ENCODE measurements around the gene CMC2. TPM values are rescaled to one million over a fixed set of nuclear protein-coding genes. Genes with fewer than 3 reads are reported as not detected.

Gene CMC2
- total RNA-seq, 1 donor from 2014 or later = 136 TPM

DNA sequence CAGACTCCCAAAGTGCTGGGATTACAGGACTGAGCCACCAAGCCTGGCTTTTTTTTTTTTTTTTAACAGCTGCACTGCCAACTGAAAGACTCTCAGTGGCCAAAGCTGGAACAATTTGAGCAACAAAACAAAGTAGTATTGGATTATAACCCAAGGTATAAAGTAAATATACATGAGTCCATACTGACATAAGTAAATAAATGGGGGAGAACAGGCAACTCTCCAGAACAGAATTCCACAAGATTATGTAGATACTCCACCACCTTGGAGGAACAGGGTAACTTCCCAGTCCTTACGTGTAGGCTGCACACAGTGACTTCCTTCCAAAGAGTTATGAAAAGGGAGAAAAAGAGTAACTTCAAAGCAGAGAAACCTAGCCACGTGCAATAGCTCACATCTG, 15.7 kb downstream of the CMC2 start:
- intact Hi-C loops (cut with micrococcal nuclease) = no loop called here
- peaks cover 28% of the 10 kb centered on the region for H3K4me1 ChIP-seq
- no peaks in the 10 kb centered on the region for H3K36me3 ChIP-seq
- TF ChIP-seq, protein P1, sequence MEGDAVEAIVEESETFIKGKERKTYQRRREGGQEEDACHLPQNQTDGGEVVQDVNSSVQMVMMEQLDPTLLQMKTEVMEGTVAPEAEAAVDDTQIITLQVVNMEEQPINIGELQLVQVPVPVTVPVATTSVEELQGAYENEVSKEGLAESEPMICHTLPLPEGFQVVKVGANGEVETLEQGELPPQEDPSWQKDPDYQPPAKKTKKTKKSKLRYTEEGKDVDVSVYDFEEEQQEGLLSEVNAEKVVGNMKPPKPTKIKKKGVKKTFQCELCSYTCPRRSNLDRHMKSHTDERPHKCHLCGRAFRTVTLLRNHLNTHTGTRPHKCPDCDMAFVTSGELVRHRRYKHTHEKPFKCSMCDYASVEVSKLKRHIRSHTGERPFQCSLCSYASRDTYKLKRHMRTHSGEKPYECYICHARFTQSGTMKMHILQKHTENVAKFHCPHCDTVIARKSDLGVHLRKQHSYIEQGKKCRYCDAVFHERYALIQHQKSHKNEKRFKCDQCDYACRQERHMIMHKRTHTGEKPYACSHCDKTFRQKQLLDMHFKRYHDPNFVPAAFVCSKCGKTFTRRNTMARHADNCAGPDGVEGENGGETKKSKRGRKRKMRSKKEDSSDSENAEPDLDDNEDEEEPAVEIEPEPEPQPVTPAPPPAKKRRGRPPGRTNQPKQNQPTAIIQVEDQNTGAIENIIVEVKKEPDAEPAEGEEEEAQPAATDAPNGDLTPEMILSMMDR (IDR thresholded peaks at IDR 0.05; ENCODE audit: borderline replicate concordance) = no peak
- H3K4me3 ChIP-seq = no peak overlapping the region
- H3K27me3 ChIP-seq (ENCODE audit: low read depth) = no peaks in the 10 kb centered on the region
- no peak overlapping the region for H3K27ac ChIP-seq (replicated peaks)
- no peak for DNase-seq
- H3K9me3 ChIP-seq (replicated peaks) = no peaks in the 10 kb centered on the region

DNA sequence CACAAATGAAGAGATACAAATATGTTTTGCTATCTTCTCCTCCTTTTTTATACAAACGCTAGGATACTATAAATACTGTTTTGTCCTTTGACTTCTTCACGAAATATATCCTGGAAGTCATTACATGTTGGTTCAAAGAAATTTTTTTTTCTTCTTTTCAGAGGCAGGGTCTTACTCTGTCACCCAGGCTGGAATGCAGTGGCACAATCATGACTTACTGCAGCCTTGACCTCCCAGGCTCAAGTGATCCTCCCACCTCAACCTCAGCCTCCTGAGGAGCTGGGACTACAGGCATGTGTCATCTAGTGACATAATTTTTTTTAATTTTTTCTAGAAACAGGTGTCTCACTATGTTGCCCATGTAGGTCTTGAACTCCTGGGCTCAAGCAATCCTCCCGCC, 16.1 kb downstream of the CMC2 start:
- Histone ChIP-seq H3K27ac (replicated peaks) (no peak overlapping the region), H3K4me1 (peaks cover 28% of the 10 kb centered on the region), H3K27me3 (ENCODE audit: low read depth) (no peaks in the 10 kb centered on the region), H3K9me3 (replicated peaks) (no peaks in the 10 kb centered on the region), H3K4me3 (no peak overlapping the region), H3K36me3 (no peaks in the 10 kb centered on the region)
- intact Hi-C loops (cut with micrococcal nuclease) = no loop called here
- no peak for DNase-seq
- TF ChIP-seq, protein P1 (IDR thresholded peaks at IDR 0.05; ENCODE audit: borderline replicate concordance) = no peak

DNA sequence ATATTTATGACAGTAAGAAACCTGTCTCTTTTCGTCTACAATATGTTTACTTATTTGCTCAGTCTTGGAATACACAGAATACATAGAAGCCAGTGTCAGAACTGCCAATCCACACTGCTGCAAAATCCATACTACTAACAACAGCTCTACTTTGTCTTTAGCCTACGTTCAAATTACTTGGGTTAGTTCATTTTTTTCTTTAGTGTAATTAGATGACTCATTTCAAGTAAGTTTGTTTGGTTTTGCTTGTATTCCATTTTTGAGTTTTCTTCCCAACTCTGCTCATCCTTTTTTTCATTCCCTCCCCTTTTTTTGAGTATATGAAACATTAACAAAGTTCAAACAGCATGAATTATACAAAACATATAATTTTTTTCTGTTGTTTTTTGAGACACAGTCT, 16.9 kb downstream of the CMC2 start:
- intact Hi-C loops (cut with micrococcal nuclease) = no loop called here
- H3K36me3 ChIP-seq = no peaks in the 10 kb centered on the region
- H3K27ac ChIP-seq (replicated peaks) = no peak overlapping the region
- TF ChIP-seq, protein P1 (IDR thresholded peaks at IDR 0.05; ENCODE audit: borderline replicate concordance) = no peak
- H3K4me1 ChIP-seq = peaks cover 28% of the 10 kb centered on the region
- H3K4me3 ChIP-seq = no peak overlapping the region
- DNase-seq = no peak
- H3K27me3 ChIP-seq (ENCODE audit: low read depth) = no peaks in the 10 kb centered on the region
- H3K9me3 ChIP-seq (replicated peaks) = no peaks in the 10 kb centered on the region

DNA sequence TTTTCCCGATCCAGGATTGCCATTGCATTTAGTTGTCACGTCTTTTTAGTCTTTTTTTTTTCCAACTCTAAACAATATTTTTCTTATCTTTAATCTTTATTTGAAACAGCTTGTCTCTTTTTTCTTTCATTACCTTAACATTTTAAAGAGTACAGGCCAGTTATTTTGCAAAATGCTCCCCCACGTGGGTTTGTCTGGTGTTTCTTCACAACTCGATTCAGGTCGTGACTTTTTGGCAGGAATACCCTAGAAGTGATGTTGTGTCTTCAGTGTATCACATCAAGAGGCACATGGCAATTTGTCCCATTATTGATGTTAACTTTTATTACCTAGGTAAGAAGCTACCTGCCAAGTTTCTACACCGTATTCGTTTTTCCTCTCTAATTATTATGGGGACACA, 17.9 kb downstream of the CMC2 start:
- Histone ChIP-seq H3K4me3 (no peak overlapping the region), H3K27me3 (ENCODE audit: low read depth) (no peaks in the 10 kb centered on the region), H3K27ac (replicated peaks) (no peak overlapping the region), H3K36me3 (no peaks in the 10 kb centered on the region), H3K4me1 (peaks cover 26% of the 10 kb centered on the region), H3K9me3 (replicated peaks) (no peaks in the 10 kb centered on the region)
- TF ChIP-seq, protein P1 (IDR thresholded peaks at IDR 0.05; ENCODE audit: borderline replicate concordance) = no peak
- intact Hi-C loops (cut with micrococcal nuclease) = no loop called here
- DNase-seq = no peak

DNA sequence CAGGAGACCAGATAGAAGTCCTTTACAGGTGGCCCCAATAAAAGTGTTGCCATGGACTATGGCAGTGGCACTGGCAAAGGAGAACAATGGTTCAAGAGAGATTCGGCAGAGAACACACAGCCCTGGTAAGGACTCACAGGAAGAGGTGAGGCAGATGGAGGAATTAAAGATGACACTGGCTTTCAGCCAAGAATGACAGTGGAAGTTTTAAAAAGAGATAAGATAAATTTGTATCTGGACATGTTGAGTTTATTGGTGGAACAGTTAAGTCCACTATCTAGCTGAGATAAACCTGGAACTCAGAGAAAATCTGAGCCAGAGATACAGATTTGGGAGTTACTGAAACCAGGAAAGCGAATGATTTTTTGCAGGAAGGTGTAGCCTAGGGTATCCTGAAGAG, 20.1 kb downstream of the CMC2 start:
- TF ChIP-seq, protein P1 (IDR thresholded peaks at IDR 0.05; ENCODE audit: borderline replicate concordance) = no peak
- Histone ChIP-seq H3K4me1 (peaks cover 18% of the 10 kb centered on the region), H3K36me3 (no peaks in the 10 kb centered on the region), H3K9me3 (replicated peaks) (no peaks in the 10 kb centered on the region), H3K4me3 (no peak overlapping the region), H3K27ac (replicated peaks) (no peak overlapping the region), H3K27me3 (ENCODE audit: low read depth) (no peaks in the 10 kb centered on the region)
- no peak for DNase-seq
- intact Hi-C loops (cut with micrococcal nuclease) = no loop called here

DNA sequence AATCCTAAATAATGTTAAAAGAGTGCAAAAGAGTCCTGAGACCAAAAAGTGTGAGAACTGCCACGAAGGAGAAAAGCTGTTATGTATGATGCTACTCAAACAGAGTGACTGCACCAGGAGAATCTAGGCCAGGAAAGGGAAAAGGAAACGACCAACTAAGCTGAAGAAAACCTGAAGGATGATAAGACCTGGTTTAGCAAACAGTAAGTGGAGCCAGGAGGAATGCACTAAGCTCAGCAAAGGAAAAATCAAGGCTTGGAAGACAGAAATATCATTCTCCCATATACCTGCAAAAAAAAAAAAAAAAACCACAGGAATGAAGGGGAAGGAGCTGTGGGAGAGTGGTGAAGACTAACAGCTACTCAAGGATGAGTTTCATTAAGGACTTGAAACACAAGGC, 21.1 kb downstream of the CMC2 start:
- Histone ChIP-seq H3K4me3 (no peak overlapping the region), H3K27me3 (ENCODE audit: low read depth) (no peaks in the 10 kb centered on the region), H3K9me3 (replicated peaks) (no peaks in the 10 kb centered on the region), H3K36me3 (no peaks in the 10 kb centered on the region), H3K4me1 (peaks cover 28% of the 10 kb centered on the region), H3K27ac (replicated peaks) (no peak overlapping the region)
- intact Hi-C loops (cut with micrococcal nuclease) = no loop called here
- no peak for DNase-seq
- TF ChIP-seq, protein P1 (IDR thresholded peaks at IDR 0.05; ENCODE audit: borderline replicate concordance) = no peak
